D721Med (cell line): ENCODE measurements around the gene TMEM198.

Experiments
- DNase-seq: peaks from one replicate; pipeline ENCODE4 v3.0.0; 2011; ENCODE audit warnings: low spot score; ENCODE audit not compliant: insufficient read length
- FAIRE-seq: peaks from 2 replicates; lab custom pipeline; 2011; peaks lifted over from hg19 to GRCh38; lab: Jason Lieb, UNC
- CTCF ChIP-seq: IDR thresholded peaks from 2 replicates; pipeline ENCODE4 v1.5.1; 2012; ENCODE audit warnings: mild to moderate bottlenecking, control low read depth; ENCODE audit not compliant: insufficient read depth; ENCODE audit errors: missing control alignments

The TMEM198 gene

DNA sequence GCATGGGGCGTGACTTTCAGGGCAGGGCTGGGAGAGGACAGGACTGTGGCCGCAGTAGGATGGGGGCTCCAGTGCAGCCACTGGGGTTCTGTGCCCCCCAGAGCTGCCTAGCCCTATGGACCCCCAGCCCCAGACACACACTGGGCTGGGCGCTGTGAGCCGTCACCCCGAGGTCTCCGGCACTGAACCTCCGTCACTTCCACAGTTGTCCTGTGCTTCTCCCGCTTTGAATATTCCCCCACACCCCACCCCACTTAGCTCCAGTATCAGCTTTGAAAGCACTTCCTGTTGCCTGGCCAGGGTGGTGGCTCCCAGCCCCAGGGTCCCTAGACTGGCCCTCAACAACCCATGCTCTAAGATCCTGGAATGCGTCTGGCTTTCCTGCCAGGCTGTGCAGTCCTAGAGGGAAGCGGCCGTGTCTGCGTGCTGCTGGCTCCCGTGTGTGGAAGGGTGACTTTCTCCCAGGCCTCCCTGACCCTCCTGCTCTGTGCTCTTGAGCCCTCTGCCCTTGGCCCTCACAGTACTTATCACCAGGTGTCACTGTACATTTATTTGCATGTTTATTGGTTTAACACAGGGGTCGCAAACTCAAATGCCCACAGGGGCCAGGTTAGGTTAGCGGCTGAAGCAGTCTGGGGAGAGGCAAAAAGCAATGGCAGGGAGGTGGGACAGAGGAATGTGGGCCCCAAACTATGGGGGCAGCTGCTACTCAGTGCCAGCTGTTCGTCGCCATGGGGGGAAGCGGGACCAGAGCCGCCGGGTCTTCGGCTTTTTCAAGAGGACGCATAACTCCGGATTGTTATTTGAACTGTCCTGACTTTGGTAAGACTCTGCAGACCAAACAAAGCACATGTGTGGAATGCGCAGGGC, 17.6 kb downstream of the TMEM198 start:
- DNase-seq (no peak), FAIRE-seq (no peak)
- no peak for TF ChIP-seq CTCF

GRCh38 chr2:219562049-219563020, 18.5 kb downstream of the TMEM198 start:
- DNase-seq, result no peak
- no peak for TF ChIP-seq CTCF
- no peak for FAIRE-seq

DNA sequence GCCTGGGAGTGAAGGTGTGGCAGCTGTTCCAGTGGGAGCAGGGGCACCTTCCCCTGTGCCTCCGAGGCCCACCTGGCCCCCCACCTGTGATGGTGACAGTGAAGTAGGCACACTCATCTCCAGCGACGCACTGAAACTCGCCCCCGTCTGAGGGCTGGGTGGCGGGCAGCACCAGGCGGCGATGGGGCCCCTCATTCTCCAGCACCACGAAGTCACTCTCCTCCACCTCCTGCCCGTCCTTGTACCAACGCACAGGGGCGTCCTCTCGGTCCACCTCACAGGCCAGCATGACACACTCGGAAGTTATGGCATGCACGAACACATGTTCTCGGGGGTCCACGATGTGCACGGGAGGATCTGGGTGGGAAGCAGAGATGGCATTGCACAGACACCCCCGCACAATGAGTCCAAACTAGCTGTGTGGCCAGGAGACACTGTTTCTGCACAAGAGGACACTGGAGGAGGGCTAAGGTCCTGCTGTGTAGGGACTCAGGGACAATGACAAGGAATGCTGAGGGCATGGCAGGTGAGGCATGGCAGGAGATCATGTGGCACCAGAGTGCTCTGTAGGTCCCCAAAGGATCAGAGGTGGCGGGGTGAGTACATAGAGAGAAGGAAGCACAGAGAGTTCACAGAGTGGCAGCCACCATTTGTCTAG, 19.6 kb downstream of the TMEM198 start:
- TF ChIP-seq CTCF, result no peak
- no peak for DNase-seq
- no peak for FAIRE-seq

- TF ChIP-seq CTCF, result no peak
- DNase-seq (peak; percentile 10), FAIRE-seq (no peak)
Measured at GRCh38 chr2:219565130-219566080, 21.6 kb downstream of the TMEM198 start.

GRCh38 chr2:219566640-219567039, 22.8 kb downstream of the TMEM198 start:
- no peak for FAIRE-seq
- DNase-seq, result no peak
- no peak for TF ChIP-seq CTCF

DNA sequence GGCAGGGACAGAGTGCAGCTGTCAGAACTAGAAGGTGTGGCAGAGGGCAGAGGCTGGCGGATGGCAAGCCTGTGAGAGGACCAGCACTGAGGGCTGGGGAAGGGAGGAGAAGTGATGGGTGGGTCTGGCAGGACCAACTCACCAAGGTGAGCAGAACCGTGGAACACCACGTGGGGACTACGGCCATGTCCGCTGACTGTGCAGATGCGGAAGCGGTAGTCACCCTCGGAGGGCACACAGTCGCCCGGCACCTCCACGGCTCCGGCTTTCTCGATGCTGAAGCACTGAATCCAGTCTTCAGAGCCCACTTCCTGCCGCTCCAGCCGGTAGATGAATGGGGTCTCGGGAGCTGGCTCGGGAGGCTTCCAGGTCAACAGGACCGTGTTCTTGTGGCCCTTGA, 23.3 kb downstream of the TMEM198 start:
- DNase-seq, result no peak
- FAIRE-seq, result no peak
- TF ChIP-seq CTCF, result no peak
